HG02678 (cell line): ENCODE measurements around the gene TBC1D4.
"Not testable (repeated sequence)": the region's sequence is repeated elsewhere in the genome, so short reads cannot be mapped to it uniquely, and the experiment has no call there.

Experiments used
- ATAC-seq: cut with Tn5 transposase; IDR thresholded peaks from one replicate; pipeline ENCODE4 v1.9.1; 2021; ENCODE audit warnings: mild to moderate bottlenecking, moderate library complexity; ENCODE audit not compliant: unreplicated experiment

The TBC1D4 gene

GRCh38 chr13:75365724-75366173, 116.2 kb downstream of the TBC1D4 start:
- ATAC-seq: peak; percentile 94

- no peak for ATAC-seq
These were observed 117.7 kb downstream of the TBC1D4 start for GRCh38 chr13:75364131-75364713.

- ATAC-seq: no peak
These were observed 118.6 kb downstream of the TBC1D4 start for GRCh38 chr13:75363371-75363770.

- no peak for ATAC-seq
These were observed 119.9 kb downstream of the TBC1D4 start for GRCh38 chr13:75362026-75362425.

DNA sequence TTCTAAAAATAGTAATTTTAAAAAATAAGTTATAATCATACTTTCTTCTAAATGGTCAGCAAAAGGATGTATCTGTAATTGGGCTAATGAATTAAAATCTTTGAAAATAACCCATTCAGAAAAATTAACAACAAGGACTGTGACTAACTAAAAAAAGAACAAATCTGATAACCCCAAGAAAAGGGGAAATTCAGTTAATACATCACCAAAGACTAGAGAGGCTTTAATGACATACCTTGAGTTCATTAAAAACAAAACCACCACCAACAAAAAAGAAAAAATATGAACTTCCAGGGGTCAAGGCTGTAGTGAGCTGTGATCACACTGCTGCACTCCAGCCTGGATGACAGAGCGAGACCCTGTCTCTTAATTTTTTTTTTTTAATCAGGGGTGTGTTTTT, 121.8 kb downstream of the TBC1D4 start:
- ATAC-seq: peak; percentile 37

GRCh38 chr13:75359266-75359665, 122.7 kb downstream of the TBC1D4 start:
- ATAC-seq: no peak

- ATAC-seq: peak; percentile 85
These were observed 124.2 kb downstream of the TBC1D4 start for GRCh38 chr13:75357576-75358289.

GRCh38 chr13:75356421-75356820, 125.5 kb downstream of the TBC1D4 start:
- ATAC-seq: no peak

DNA sequence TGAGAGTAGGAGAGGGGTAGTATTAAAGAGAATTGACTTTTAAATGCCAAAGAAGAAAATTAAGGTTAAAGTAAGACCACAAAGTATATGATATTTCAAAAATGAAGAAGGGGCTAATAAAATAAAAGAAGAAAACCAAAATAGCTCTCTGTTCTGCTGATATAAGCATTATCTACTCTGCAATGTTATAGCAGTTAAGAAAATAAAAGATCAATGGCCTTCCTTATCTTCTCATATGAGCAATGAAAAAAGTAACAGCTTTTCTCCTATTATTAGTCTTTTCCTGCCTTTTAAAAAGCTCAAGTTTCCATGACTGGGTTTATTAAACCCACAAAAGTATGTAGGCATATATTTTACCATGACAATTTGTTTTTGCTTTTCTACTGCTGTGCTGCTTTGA, 126.4 kb downstream of the TBC1D4 start:
- ATAC-seq: no peak

DNA sequence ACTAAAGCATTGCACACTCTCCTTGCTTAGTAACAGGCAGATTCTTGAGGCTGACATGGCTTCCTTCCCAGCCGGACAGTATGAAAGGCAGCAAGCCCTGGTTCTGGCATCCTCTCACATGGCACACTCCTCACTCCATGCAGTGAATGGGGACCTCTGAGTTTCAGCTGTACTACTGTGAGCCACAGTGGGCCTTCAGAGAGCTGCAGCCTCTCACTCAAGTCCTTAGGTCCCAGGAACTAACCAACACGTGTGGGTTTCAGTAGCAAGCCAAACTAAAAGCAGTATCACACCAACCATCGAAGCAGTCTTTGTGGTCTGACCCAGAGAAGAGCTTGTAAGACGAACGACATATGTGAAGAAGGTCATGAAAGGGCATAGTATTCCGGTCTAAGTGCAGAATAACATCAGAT, 128.2 kb downstream of the TBC1D4 start:
- ATAC-seq: peak; percentile 80

GRCh38 chr13:75352641-75353327, 129.2 kb downstream of the TBC1D4 start:
- ATAC-seq: no peak

GRCh38 chr13:75351538-75351937, 130.4 kb downstream of the TBC1D4 start:
- not testable (repeated sequence) for ATAC-seq

DNA sequence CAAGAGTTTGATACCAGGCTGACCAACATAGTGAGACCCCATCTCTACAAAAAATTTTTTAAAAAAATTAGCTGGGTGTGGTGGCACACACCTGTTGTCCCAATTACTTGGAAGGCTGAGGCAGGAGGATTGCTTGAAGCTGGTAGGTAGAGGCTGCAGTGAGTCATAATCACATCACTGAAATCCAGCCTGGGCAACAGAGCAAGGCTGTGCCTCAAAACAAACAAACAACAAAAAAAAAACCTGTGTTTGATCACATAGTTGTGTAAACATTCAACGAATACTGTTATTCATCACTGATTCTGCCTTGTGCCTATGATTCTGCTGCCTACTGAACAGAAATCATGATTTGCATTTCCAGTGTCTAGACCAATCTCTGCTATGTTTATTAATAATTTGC, 134.0 kb downstream of the TBC1D4 start:
- ATAC-seq: no peak

GRCh38 chr13:75347457-75347856, 134.5 kb downstream of the TBC1D4 start:
- ATAC-seq: no peak

GRCh38 chr13:75345193-75345592, 136.8 kb downstream of the TBC1D4 start:
- ATAC-seq: no peak

- peak; percentile 97 for ATAC-seq
These were observed 140.9 kb downstream of the TBC1D4 start for GRCh38 chr13:75341028-75341427.

DNA sequence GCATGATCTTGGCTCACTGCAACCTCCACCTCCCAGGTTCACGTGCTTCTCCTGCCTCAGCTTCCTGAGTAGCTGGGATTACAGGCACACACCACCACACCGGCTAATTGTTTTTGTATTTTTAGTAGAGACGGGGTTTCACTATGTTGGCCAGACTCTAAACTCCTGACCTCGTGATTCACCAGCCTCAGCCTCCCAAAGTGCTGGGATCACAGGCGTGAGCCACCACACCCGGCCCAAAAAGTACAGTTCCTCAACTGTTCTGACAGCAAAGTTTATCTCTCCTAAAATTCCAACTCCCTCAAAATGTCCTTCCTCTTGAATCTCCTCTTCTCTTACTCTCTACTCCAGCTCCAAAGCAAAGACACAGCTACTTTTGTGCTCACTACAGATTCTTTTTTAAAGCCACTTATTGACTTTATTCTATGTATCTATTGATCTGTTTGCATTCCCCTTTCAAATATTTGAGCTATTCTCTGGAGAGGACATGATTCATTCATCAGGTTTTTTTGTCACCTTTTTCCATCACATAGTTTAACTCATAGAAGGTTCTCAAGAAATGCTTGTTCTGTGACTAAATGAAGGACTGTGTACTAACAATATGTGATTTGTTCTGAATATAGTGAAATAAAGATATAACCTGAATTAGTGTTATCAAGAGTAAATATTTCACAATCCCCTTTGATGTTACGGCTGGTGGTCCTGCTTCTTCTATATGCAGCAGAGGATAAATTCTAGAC, 142.2 kb downstream of the TBC1D4 start:
- no peak for ATAC-seq

- ATAC-seq: no peak
These were observed 147.1 kb downstream of the TBC1D4 start for GRCh38 chr13:75334634-75335447.

DNA sequence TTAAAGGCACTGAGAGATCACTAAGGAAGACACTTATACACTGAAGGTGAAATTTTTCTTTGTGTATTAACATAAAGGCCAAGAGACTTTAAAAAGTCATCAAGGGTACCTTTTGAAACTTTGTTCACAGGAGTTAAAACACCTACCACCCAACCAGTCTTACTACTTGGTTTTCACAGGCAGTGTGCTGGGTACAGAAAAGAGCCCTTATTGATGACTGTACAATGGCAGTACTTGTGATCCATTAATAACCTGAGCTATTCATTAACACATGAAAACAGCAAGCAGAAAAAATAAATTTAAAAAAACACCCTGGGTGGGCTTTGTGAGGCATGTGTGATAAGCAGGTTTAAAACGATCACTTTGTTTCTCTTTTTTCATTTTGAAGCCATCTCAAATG, 148.9 kb downstream of the TBC1D4 start:
- ATAC-seq: no peak

DNA sequence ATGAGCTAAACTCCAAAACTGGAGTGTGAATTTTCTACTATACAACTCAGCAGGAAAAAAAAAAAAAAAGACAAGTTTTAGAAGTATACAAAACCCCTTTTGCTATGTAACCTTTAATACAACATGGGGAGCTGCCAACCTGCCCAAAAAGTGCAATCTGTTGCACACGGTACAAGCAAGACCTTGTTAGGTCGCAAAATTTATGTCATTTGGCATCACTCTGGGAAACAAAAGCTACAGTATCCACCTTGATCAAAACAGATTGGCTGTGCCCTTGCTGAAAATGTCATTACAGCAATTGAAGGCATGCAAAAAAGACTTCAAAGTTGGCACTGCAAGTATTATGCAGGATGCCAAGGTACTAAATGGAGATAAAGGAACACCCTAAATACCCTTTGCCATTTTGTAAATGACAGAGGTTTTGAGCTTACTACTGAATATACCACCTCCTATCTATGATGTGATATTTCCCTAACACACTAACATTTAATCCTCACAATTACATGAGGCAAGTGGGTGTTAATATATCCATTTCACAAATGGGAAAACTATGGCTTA, 150.1 kb downstream of the TBC1D4 start:
- ATAC-seq: no peak
